Lung (tissue), 5 donors: ENCODE results near the gene ACSM2B. TPM values are rescaled to one million over a fixed set of nuclear protein-coding genes. Genes with fewer than 3 reads are reported as not detected.

ENCODE experiments used
- polyA plus RNA-seq, 2 donors: library from polyadenylated mRNA; stranded (reverse); fragments of 200-250 nt; gene quantifications; one replicate each; pipeline ENCODE4 v1.2.1, GENCODE V29; 2013
- small RNA-seq: library from RNA; depleted of rRNA; stranded (forward); fragments of <200 nt; gene quantifications from one replicate; pipeline ENCODE3, GENCODE V24; 2014; ENCODE audit warnings: low replicate concordance
- total RNA-seq, 2 donors: library from RNA; depleted of rRNA in 1 of 2; stranded (reverse); fragments of >200 nt in 1 of 2; gene quantifications; one replicate each; pipeline ENCODE4 v1.2.1, GENCODE V29; 2014 to 2021
- donor health status: Bipolar disorder and iron deficiency.
- donor health status: healthy.
- donor health status: DM: yes; HTN: yes; CAD: no.

The ACSM2B gene
- total and polyA plus RNA-seq, 4 donors, result 0.03 to 0.43 (median 0.16) TPM

Small RNA genes lying within 50 kb of the gene (small RNA-seq; reads per million reads assigned to genes)
- gene AC141273.3, result not detected

Other genes starting within 250 kb of the ACSM2B start
- gene GP2, start 248.9 kb downstream of the ACSM2B start, total RNA-seq, result 10 to 100 TPM in 1 of 2 donors, not detected in 1; 11.9 TPM
- under 1 TPM; 0.08 to 0.88 TPM for gene GP2, start 248.9 kb downstream of the ACSM2B start, polyA plus RNA-seq
- gene UMOD, start 223.7 kb downstream of the ACSM2B start, total RNA-seq, result not detected
- gene UMOD, start 223.7 kb downstream of the ACSM2B start, polyA plus RNA-seq, result not detected
- not detected for gene PDILT, start 171.6 kb downstream of the ACSM2B start, total RNA-seq
- not detected for gene PDILT, start 171.6 kb downstream of the ACSM2B start, polyA plus RNA-seq
- gene ACSM5, start 166.8 kb downstream of the ACSM2B start, total RNA-seq, result 1 to 10 TPM in 1 of 2 donors, under 1 TPM in 1; 0.40 to 1.4 TPM
- 1 to 10 TPM in 1 of 2 donors, under 1 TPM in 1; 0.52 to 1.1 TPM for gene ACSM5, start 166.8 kb downstream of the ACSM2B start, polyA plus RNA-seq
- not detected for gene ACSM2A, start 124.8 kb downstream of the ACSM2B start, total RNA-seq
- gene ACSM2A, start 124.8 kb downstream of the ACSM2B start, polyA plus RNA-seq, result under 1 TPM in 1 of 2 donors, not detected in 1; 0.05 TPM
- 1 to 10 TPM in 1 of 2 donors, under 1 TPM in 1; 0.20 to 1.1 TPM for gene ACSM1, start 121.3 kb upstream of the ACSM2B start, total RNA-seq
- gene ACSM1, start 121.3 kb upstream of the ACSM2B start, polyA plus RNA-seq, result under 1 TPM; 0.24 to 0.33 TPM
- gene THUMPD1, start 165.5 kb upstream of the ACSM2B start, total RNA-seq, result 10 to 100 TPM; 33.2 to 64.1 TPM
- 10 to 100 TPM; 16.2 to 19.5 TPM for gene THUMPD1, start 165.5 kb upstream of the ACSM2B start, polyA plus RNA-seq
- gene ACSM3, start 187.6 kb upstream of the ACSM2B start, total RNA-seq, result 10 to 100 TPM; 23.0 to 31.6 TPM
- 10 to 100 TPM; 10.3 to 48.6 TPM for gene ACSM3, start 187.6 kb upstream of the ACSM2B start, polyA plus RNA-seq
- gene ERI2, start 230.1 kb upstream of the ACSM2B start, total RNA-seq, result 10 to 100 TPM; 12.5 to 29.7 TPM
- gene ERI2, start 230.1 kb upstream of the ACSM2B start, polyA plus RNA-seq, result 1 to 10 TPM; 5.9 to 9.3 TPM
- 1 to 10 TPM; 2.7 to 6.3 TPM for gene REXO5, start 230.2 kb upstream of the ACSM2B start, total RNA-seq
- under 1 TPM; 0.73 to 0.84 TPM for gene REXO5, start 230.2 kb upstream of the ACSM2B start, polyA plus RNA-seq